GM19351 (cell line): Measurements from ENCODE around the gene HDAC3.

ENCODE experiments used
- ATAC-seq: cut with Tn5 transposase; IDR thresholded peaks from one replicate; pipeline ENCODE4 v1.9.1; 2021; ENCODE audit warnings: mild to moderate bottlenecking, moderate library complexity; ENCODE audit not compliant: unreplicated experiment

HDAC3 gene

GRCh38 chr5:141605523-141606277 lies 30.9 kb downstream of the HDAC3 start:
- ATAC-seq: peak; percentile 93

DNA sequence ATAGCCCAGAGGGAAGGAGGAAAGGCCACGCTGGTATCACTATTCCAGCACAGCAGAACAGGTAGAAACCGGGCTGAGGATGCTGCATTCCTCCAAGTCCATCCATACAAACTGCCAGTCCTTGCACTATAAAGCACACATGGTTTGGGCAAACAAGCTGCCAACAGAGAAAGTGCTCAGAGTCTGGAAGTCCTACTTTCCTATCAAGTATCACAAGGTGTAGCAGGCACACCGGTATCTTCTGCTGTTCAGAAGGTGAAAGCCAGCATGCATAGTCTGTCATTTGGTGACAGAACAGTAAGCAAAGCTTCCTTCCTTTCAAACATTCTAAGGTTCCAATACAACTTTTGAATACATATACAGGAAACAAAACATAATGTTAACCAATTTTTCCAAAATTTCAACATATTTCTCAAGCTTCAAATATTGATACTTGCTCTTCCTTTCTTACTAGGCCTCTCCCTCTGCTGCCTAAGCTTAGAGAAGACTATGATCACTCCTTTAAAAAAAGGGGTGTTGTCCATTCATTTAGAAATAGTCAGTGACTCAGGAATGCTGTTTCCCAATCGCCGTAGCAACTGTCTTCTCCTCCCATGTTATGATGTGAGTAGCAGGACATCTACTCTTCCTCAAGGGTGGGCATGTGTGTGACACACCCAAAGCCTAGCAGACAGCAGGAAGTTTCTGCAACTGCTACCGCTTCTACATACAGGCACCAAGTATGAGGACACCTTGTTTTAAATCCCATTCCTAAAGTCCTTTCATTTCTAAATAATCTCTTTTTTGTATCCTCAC lies 32.5 kb downstream of the HDAC3 start:
- no peak for ATAC-seq

GRCh38 chr5:141602606-141603005 lies 34.0 kb downstream of the HDAC3 start:
- ATAC-seq: no peak

DNA sequence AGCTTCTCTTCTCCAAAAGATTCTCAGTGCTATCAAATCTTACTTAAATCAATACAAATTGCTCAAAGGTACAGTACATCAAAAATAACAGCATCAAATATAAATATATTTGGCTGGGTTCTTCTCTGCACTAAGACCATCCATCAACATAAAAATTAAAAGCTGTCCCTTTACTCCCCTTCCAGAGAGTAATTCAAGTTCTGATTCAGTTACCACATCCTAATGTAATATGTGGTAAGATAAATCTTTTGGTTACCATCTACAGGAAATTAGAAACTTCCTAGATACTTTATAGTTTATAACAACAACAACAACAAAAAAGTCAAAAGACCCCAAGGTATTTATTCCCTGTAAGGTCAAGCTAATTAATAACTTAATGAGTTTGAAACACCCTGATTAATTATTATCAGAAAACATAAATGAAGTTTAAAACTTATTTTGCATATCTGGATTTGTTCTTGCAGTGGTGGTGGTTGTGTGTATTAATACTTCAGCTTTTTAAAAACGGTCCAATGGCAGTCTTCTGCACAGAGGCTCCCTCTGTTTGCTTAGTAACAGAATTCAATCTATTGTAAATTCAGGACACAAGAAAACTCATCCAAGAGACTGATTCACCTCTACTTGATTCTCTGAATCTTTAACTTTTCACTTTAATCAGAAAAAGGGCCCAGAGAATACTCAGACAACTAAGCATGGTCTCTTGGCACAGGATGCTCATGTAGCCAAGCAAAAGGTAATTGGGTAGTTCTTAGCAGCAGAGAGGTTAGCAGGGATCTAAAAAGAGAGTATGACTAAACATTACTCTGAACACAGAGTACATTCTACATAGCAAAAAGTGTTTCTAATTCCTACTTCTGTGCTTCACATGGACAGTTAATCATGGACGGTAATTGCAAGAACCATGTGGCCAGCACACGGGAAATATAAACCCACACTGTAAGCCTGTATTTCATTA lies 38.0 kb downstream of the HDAC3 start:
- ATAC-seq: no peak

DNA sequence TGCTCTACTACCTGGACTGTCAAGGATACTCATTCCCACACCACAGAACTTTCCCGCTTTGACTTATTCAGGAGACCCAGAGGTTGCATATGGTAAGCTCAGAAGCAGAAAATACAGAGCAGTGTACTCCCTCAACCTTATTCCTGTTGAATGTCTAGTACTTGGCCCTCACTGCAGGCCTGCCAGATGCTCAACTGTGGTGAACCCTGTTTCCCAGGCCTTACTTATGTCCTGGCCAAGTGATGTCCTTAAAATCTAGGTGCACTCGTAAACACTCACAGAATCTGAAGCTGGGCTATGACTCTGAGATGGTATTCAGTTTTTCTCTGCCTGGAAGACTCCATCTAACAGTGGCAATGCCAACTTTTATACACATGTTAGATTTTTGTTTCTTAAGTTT lies 38.8 kb downstream of the HDAC3 start:
- ATAC-seq: no peak

- ATAC-seq: no peak
Observed at GRCh38 chr5:141597394-141597793, 39.3 kb downstream of the HDAC3 start.

- no peak for ATAC-seq
Observed at GRCh38 chr5:141596867-141597266, 39.8 kb downstream of the HDAC3 start.

- ATAC-seq: no peak
Observed at GRCh38 chr5:141590127-141590526, 46.5 kb downstream of the HDAC3 start.

DNA sequence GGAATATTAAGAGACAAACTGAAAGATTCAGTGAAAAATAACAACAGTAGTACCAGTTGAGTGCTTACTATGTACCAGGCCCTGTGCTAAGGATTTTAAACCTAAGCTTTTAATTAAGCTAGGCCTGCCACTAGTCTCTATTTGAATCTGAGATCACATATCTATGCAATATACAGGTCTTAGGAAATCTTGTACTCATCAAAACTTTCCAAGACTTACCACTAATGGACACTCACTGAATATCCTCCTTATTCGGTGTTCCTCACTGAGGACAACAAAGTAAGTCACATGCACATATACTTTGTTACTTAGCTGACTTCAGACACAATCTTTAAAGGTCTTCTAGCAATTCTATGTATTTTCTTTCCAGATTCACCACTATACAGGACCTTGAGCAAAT lies 50.4 kb downstream of the HDAC3 start:
- ATAC-seq: peak; percentile 19

DNA sequence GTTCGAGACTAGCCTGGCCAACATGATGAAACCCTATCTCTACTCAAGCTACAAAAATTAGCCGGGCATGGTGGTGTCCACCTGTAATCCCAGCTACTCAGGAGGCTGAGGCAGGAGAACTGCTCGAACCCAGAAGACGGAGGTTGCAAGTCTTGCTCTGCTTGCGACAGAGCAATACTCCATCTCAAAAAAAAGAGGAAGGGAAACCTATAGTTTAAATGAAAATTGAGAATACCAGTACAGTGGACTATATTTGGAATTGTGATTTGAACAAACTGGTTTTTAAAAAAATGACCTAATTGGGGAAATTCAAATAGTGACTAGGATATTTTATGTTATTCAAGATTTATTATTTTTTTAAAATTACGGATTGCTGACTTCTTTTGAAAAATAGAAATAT lies 51.1 kb downstream of the HDAC3 start:
- peak; percentile 63 for ATAC-seq

- ATAC-seq: no peak
Observed at GRCh38 chr5:141574122-141574510, 62.5 kb downstream of the HDAC3 start.

- ATAC-seq: no peak
Observed at GRCh38 chr5:141573489-141574121, 63.0 kb downstream of the HDAC3 start.
